NOMO-1 treated with dmso at 0.1 percent for 144 hours (cell line): ENCODE measurements around the gene FKBP15.
"Not testable (repeated sequence)": the region's sequence is repeated elsewhere in the genome, so short reads cannot be mapped to it uniquely, and the experiment has no call there.

Source experiments
- DNase-seq: peaks from one replicate; lab custom pipeline; 2025; ENCODE audit not compliant: unreplicated experiment; lab: John Stamatoyannopoulos, UW

The FKBP15 gene

GRCh38 chr9:113221003-113221799 lies at the start of gene FKBP15, which contains the start of gene SLC31A1:
Gene FKBP15 (minus strand): TSS chr9:113221277. CDS start chr9:113221243, 34 bp downstream.
Gene SLC31A1 (plus strand): TSS chr9:113221544. CDS start chr9:113256149, 34,605 bp downstream.
- peak; percentile 99 for DNase-seq

- no peak for DNase-seq
These were observed 48.8 kb upstream of the FKBP15 start for GRCh38 chr9:113269871-113270270.

GRCh38 chr9:113269355-113269754 lies 48.3 kb upstream of the FKBP15 start:
- DNase-seq, result no peak

- DNase-seq, result no peak
These were observed 47.0 kb upstream of the FKBP15 start for GRCh38 chr9:113267911-113268566.

GRCh38 chr9:113266174-113266573 lies 45.1 kb upstream of the FKBP15 start:
- DNase-seq, result no peak

GRCh38 chr9:113261917-113262671 lies 41.0 kb upstream of the FKBP15 start:
- DNase-seq, result no peak

- DNase-seq, result no peak
These were observed 37.2 kb upstream of the FKBP15 start for GRCh38 chr9:113258282-113258681.

- no peak for DNase-seq
These were observed 36.8 kb upstream of the FKBP15 start for GRCh38 chr9:113257863-113258262.

GRCh38 chr9:113255438-113255837 lies 34.4 kb upstream of the FKBP15 start:
- peak; percentile 67 for DNase-seq

- DNase-seq, result no peak
These were observed 33.9 kb upstream of the FKBP15 start for GRCh38 chr9:113254991-113255390.

GRCh38 chr9:113250807-113251206 lies 29.7 kb upstream of the FKBP15 start:
- DNase-seq, result no peak

GRCh38 chr9:113249661-113250060 lies 28.6 kb upstream of the FKBP15 start:
- not testable (repeated sequence) for DNase-seq

GRCh38 chr9:113247640-113248039 lies 26.6 kb upstream of the FKBP15 start:
- DNase-seq, result no peak

GRCh38 chr9:113246928-113247327 lies 25.9 kb upstream of the FKBP15 start:
- DNase-seq, result peak; percentile 51

- no peak for DNase-seq
These were observed 24.8 kb upstream of the FKBP15 start for GRCh38 chr9:113245894-113246293.

GRCh38 chr9:113244556-113244955 lies 23.5 kb upstream of the FKBP15 start:
- DNase-seq, result no peak

- no peak for DNase-seq
These were observed 20.1 kb upstream of the FKBP15 start for GRCh38 chr9:113241161-113241560.

GRCh38 chr9:113238859-113239232 lies 17.8 kb upstream of the FKBP15 start:
- no peak for DNase-seq

GRCh38 chr9:113238202-113238858 lies 17.3 kb upstream of the FKBP15 start:
- no peak for DNase-seq

GRCh38 chr9:113237026-113237425 lies 15.9 kb upstream of the FKBP15 start:
- DNase-seq, result no peak

GRCh38 chr9:113235701-113236255 lies 14.7 kb upstream of the FKBP15 start:
- not testable (repeated sequence) for DNase-seq
